Measurements from ENCODE around the gene OSBPL1A.
A peak's percentile ranks its signal among the peaks of the same experiment; 100 is the strongest.

The OSBPL1A gene

GRCh38 chr18:24115628-24116027 is 282.0 kb downstream of the OSBPL1A start:
- DNase-seq, result no peak

GRCh38 chr18:24114924-24115549 is 282.6 kb downstream of the OSBPL1A start:
- no peak for DNase-seq

GRCh38 chr18:24112874-24113615 is 284.6 kb downstream of the OSBPL1A start:
- DNase-seq, result peak; percentile 24

GRCh38 chr18:24112464-24112863 is 285.2 kb downstream of the OSBPL1A start:
- DNase-seq, result no peak
